H1 (cell line): Measurements from ENCODE around the gene OCRL. TPM values are rescaled to one million over a fixed set of nuclear protein-coding genes. Genes with fewer than 3 reads are reported as not detected.

Experiments used
- CTCF ChIP-seq, 3 experiments: IDR thresholded peaks; 1 replicate in 2 of 3; 2 replicates in 1 of 3; pipeline versions ENCODE4 v1.5.1 to v1.6.1; 2011; ENCODE audit warnings: low read length in 3 of 3, mild to moderate bottlenecking in 3 of 3, inconsistent platforms in 2 of 3, low read depth in 1 of 3, moderate library complexity in 1 of 3; ENCODE audit not compliant: insufficient read depth in 1 of 3; ENCODE audit errors: control extremely low read depth in 1 of 3
- EGR1 ChIP-seq: IDR thresholded peaks from 2 replicates; pipeline ENCODE4 v1.6.1; 2011; ENCODE audit warnings: low read depth, low read length, borderline replicate concordance
- KDM1A ChIP-seq: fragments of 200-600, 300-600 bp; sonication (generic); IDR thresholded peaks from 2 replicates; pipeline ENCODE4 v1.7.1; 2016; ENCODE audit warnings: mild to moderate bottlenecking, low read length, borderline replicate concordance
- POU5F1 ChIP-seq: IDR thresholded peaks from 2 replicates; pipeline ENCODE4 v1.6.1; 2011; ENCODE audit warnings: low read depth, mild to moderate bottlenecking, low read length, moderate library complexity
- RAD21 ChIP-seq, 2 experiments: IDR thresholded peaks in 1 of 2; conservative IDR thresholded peaks in 1 of 2; 2 replicates each; pipeline ENCODE4 v1.6.1; 2011; ENCODE audit warnings: low read depth in 2 of 2, low read length in 2 of 2, improper control_type of control experiment in 1 of 2, inconsistent platforms in 1 of 2, mild to moderate bottlenecking in 1 of 2, moderate library complexity in 1 of 2
- polyA plus RNA-seq, 7 experiments: library from polyadenylated mRNA; depleted of rRNA in 3 of 7; stranded (reverse) in 5 of 7; unstranded in 2 of 7; fragments of >200 nt in 5 of 7; fragments of 200-250 nt in 2 of 7; gene quantifications; 1 replicate in 5 of 7; 2 replicates in 1 of 7; 4 replicates in 1 of 7; pipeline versions ENCODE4 v1.2.1 to v1.2.3, GENCODE V29; 2011 to 2013; ENCODE audit warnings: missing spikeins in 2 of 7, mixed read lengths in 2 of 7
- total RNA-seq: library from RNA; stranded (reverse); fragmentation: NEBNext Ultra II Directional; extraction: Animal tissue kit (Norgen Biotek cat#: 25700); gene quantifications from 2 replicates; pipeline ENCODE4 v1.2.1, GENCODE V29; 2021
- TF ChIP-seq, protein P1 (sequence below): fragments of 300-600 bp; sonication (generic); IDR thresholded peaks from 2 replicates; pipeline ENCODE4 v1.7.1; 2012; ENCODE audit warnings: low read length, moderate library complexity, mild to moderate bottlenecking, inconsistent platforms; ENCODE audit not compliant: insufficient replicate concordance

Gene OCRL
- total and polyA plus RNA-seq, 2 of the 8 experiments (the other 6 are each of a cell fraction or from before 2014, with no cell fraction given), result 12.7 to 15.1 TPM

GRCh38 chrX:129606918-129607317 is 66.9 kb downstream of the OCRL start (continued):
- TF ChIP-seq, protein P1, sequence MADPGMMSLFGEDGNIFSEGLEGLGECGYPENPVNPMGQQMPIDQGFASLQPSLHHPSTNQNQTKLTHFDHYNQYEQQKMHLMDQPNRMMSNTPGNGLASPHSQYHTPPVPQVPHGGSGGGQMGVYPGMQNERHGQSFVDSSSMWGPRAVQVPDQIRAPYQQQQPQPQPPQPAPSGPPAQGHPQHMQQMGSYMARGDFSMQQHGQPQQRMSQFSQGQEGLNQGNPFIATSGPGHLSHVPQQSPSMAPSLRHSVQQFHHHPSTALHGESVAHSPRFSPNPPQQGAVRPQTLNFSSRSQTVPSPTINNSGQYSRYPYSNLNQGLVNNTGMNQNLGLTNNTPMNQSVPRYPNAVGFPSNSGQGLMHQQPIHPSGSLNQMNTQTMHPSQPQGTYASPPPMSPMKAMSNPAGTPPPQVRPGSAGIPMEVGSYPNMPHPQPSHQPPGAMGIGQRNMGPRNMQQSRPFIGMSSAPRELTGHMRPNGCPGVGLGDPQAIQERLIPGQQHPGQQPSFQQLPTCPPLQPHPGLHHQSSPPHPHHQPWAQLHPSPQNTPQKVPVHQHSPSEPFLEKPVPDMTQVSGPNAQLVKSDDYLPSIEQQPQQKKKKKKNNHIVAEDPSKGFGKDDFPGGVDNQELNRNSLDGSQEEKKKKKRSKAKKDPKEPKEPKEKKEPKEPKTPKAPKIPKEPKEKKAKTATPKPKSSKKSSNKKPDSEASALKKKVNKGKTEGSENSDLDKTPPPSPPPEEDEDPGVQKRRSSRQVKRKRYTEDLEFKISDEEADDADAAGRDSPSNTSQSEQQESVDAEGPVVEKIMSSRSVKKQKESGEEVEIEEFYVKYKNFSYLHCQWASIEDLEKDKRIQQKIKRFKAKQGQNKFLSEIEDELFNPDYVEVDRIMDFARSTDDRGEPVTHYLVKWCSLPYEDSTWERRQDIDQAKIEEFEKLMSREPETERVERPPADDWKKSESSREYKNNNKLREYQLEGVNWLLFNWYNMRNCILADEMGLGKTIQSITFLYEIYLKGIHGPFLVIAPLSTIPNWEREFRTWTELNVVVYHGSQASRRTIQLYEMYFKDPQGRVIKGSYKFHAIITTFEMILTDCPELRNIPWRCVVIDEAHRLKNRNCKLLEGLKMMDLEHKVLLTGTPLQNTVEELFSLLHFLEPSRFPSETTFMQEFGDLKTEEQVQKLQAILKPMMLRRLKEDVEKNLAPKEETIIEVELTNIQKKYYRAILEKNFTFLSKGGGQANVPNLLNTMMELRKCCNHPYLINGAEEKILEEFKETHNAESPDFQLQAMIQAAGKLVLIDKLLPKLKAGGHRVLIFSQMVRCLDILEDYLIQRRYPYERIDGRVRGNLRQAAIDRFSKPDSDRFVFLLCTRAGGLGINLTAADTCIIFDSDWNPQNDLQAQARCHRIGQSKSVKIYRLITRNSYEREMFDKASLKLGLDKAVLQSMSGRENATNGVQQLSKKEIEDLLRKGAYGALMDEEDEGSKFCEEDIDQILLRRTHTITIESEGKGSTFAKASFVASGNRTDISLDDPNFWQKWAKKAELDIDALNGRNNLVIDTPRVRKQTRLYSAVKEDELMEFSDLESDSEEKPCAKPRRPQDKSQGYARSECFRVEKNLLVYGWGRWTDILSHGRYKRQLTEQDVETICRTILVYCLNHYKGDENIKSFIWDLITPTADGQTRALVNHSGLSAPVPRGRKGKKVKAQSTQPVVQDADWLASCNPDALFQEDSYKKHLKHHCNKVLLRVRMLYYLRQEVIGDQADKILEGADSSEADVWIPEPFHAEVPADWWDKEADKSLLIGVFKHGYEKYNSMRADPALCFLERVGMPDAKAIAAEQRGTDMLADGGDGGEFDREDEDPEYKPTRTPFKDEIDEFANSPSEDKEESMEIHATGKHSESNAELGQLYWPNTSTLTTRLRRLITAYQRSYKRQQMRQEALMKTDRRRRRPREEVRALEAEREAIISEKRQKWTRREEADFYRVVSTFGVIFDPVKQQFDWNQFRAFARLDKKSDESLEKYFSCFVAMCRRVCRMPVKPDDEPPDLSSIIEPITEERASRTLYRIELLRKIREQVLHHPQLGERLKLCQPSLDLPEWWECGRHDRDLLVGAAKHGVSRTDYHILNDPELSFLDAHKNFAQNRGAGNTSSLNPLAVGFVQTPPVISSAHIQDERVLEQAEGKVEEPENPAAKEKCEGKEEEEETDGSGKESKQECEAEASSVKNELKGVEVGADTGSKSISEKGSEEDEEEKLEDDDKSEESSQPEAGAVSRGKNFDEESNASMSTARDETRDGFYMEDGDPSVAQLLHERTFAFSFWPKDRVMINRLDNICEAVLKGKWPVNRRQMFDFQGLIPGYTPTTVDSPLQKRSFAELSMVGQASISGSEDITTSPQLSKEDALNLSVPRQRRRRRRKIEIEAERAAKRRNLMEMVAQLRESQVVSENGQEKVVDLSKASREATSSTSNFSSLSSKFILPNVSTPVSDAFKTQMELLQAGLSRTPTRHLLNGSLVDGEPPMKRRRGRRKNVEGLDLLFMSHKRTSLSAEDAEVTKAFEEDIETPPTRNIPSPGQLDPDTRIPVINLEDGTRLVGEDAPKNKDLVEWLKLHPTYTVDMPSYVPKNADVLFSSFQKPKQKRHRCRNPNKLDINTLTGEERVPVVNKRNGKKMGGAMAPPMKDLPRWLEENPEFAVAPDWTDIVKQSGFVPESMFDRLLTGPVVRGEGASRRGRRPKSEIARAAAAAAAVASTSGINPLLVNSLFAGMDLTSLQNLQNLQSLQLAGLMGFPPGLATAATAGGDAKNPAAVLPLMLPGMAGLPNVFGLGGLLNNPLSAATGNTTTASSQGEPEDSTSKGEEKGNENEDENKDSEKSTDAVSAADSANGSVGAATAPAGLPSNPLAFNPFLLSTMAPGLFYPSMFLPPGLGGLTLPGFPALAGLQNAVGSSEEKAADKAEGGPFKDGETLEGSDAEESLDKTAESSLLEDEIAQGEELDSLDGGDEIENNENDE, result no peak
- peak; percentile 78 to 85 for TF ChIP-seq RAD21 (IDR thresholded peaks at IDR 0.05 in 1 of 2, conservative IDR thresholded peaks at IDR 0.05 in 1 of 2; ENCODE audit: low read depth in 2 of 2, low read length in 2 of 2)
- TF ChIP-seq EGR1, result no peak
- no peak for TF ChIP-seq POU5F1
- TF ChIP-seq CTCF (IDR thresholded peaks at IDR 0.05; ENCODE audit: control extremely low read depth in 1 of 3, insufficient read depth in 1 of 3, low read depth in 1 of 3, low read length in 3 of 3), result peak; percentile 12 to 67 (median 65)
- TF ChIP-seq KDM1A, result no peak
- TF ChIP-seq, all 59 proteins: peak for 2
